CD4-positive, CD25-positive, alpha-beta regulatory T cell (primary cell): Measurements from ENCODE around the gene FIS1. TPM values are rescaled to one million over a fixed set of nuclear protein-coding genes. Genes with fewer than 3 reads are reported as not detected.

Experiments used
- ATAC-seq, 2 donors: fragments of 150-1000 bp; cut with Tn5 transposase; one replicate each; pipeline ENCODE4 v1.10.0; 2021; ENCODE audit warnings: low read depth in 2 of 2, moderate number of reproducible peaks in 2 of 2, moderate library complexity in 1 of 2
- DNase-seq, 3 donors: peaks; one replicate each; pipeline versions ENCODE4 v3.0.0 to v3.0.0-alpha.2; 2012 to 2022; ENCODE audit warnings: mixed read lengths in 1 of 3
- H3K27ac ChIP-seq: one replicate; pipeline ENCODE4 v1.7.0; 2013; ENCODE audit warnings: mild to moderate bottlenecking, low read length; ENCODE audit not compliant: insufficient read depth, poor library complexity, severe bottlenecking
- H3K27me3 ChIP-seq: one replicate; pipeline ENCODE4 v1.7.0; 2013; ENCODE audit warnings: low read length; ENCODE audit not compliant: control insufficient read depth, insufficient read depth
- H3K36me3 ChIP-seq: one replicate; pipeline ENCODE4 v1.7.0; 2013; ENCODE audit warnings: mild to moderate bottlenecking, low read length, moderate library complexity; ENCODE audit not compliant: control insufficient read depth, insufficient read depth
- H3K4me1 ChIP-seq: 2 replicates; pipeline ENCODE4 v1.7.0; 2013; ENCODE audit warnings: mild to moderate bottlenecking, low read length; ENCODE audit not compliant: insufficient read depth, control insufficient read depth, poor library complexity, severe bottlenecking
- H3K4me3 ChIP-seq: one replicate; pipeline ENCODE4 v1.7.0; 2013; ENCODE audit warnings: low read depth, mild to moderate bottlenecking, low read length, moderate library complexity
- H3K9me3 ChIP-seq, 2 experiments: 1 replicate in 1 of 2; 2 replicates in 1 of 2; pipeline ENCODE4 v1.7.0; 2013; ENCODE audit warnings: low read length in 2 of 2, mild to moderate bottlenecking in 1 of 2, moderate library complexity in 1 of 2; ENCODE audit not compliant: control insufficient read depth in 2 of 2
- H3K27ac Mint-ChIP-seq, 3 donors: one replicate each; pipeline ENCODE4 v1.8.0; 2020 to 2022; ENCODE audit warnings: mild to moderate bottlenecking in 3 of 3, mixed read lengths in 3 of 3, moderate library complexity in 2 of 3
- H3K27me3 Mint-ChIP-seq: one replicate; pipeline ENCODE4 v1.8.0; 2022; ENCODE audit warnings: mild to moderate bottlenecking, mixed read lengths
- H3K36me3 Mint-ChIP-seq: one replicate; pipeline ENCODE4 v1.8.0; 2020; ENCODE audit warnings: mixed read lengths
- H3K4me1 Mint-ChIP-seq, 4 donors: one replicate each; pipeline ENCODE4 v1.8.0; 2020 to 2022; ENCODE audit warnings: mixed read lengths in 4 of 4, mild to moderate bottlenecking in 1 of 4
- H3K4me3 Mint-ChIP-seq, 4 donors: one replicate each; pipeline ENCODE4 v1.8.0; 2020 to 2022; ENCODE audit warnings: mild to moderate bottlenecking in 4 of 4, mixed read lengths in 4 of 4, moderate library complexity in 3 of 4
- H3K9me3 Mint-ChIP-seq, 7 donors: one replicate each; pipeline ENCODE4 v1.8.0; 2020 to 2022; ENCODE audit warnings: mixed read lengths in 7 of 7, mild to moderate bottlenecking in 3 of 7, moderate library complexity in 2 of 7
- polyA plus RNA-seq, 4 donors: library from polyadenylated mRNA; unstranded; fragments of 300-500 nt; fragmentation: Illumina TruSeq; gene quantifications; one replicate each; pipeline ENCODE4 v1.2.3, GENCODE V29; 2021
- total RNA-seq: library from RNA; stranded (reverse); gene quantifications from one replicate; pipeline ENCODE4 v1.2.3, GENCODE V29; 2022

The FIS1 gene
- total and polyA plus RNA-seq, 5 donors from 2014 or later, result 105 to 260 (median 224) TPM

- Histone ChIP-seq H3K4me1 (peaks cover 11% of the 10 kb centered on the region), H3K27me3 (no peaks in the 10 kb centered on the region), H3K27ac (no peak overlapping the region), H3K9me3 (no peaks in the 10 kb centered on the region), H3K4me3 (no peak overlapping the region), H3K36me3 (peaks cover 9% of the 10 kb centered on the region)
- H3K27me3 Mint-ChIP-seq, result no peaks in the 10 kb centered on the region
- no peaks in the 10 kb centered on the region for H3K9me3 Mint-ChIP-seq
- no peak for ATAC-seq
- peaks cover 0 to 11% (median 3%) of the 10 kb centered on the region in 4 donors for H3K4me1 Mint-ChIP-seq
- H3K36me3 Mint-ChIP-seq, result peaks cover 8% of the 10 kb centered on the region
- H3K27ac Mint-ChIP-seq, result peak overlapping the region in 1 of 3 donors; percentile 65
- no peak for DNase-seq
- no peak overlapping the region for H3K4me3 Mint-ChIP-seq
These were observed 32.9 kb downstream of the FIS1 start for GRCh38 chr7:101212014-101212413.

- Mint-ChIP-seq H3K36me3 (peaks cover 8% of the 10 kb centered on the region), H3K9me3 (no peaks in the 10 kb centered on the region)
These were observed 33.4 kb downstream of the FIS1 start for GRCh38 chr7:101211501-101211900.

GRCh38 chr7:101210143-101210542 is 34.7 kb downstream of the FIS1 start:
- H3K9me3 Mint-ChIP-seq, result no peaks in the 10 kb centered on the region
- H3K27me3 Mint-ChIP-seq, result no peaks in the 10 kb centered on the region
- H3K36me3 Mint-ChIP-seq, result peaks cover 8% of the 10 kb centered on the region
- H3K27me3 ChIP-seq, result no peaks in the 10 kb centered on the region
- H3K9me3 ChIP-seq, result no peaks in the 10 kb centered on the region
- no peak overlapping the region for H3K27ac ChIP-seq
- no peaks in the 10 kb centered on the region for H3K4me1 ChIP-seq
- DNase-seq (no peak), ATAC-seq (no peak)
- no peak overlapping the region for H3K27ac Mint-ChIP-seq
- no peak overlapping the region for H3K4me3 Mint-ChIP-seq
- peaks cover 9% of the 10 kb centered on the region for H3K36me3 ChIP-seq
- no peak overlapping the region for H3K4me3 ChIP-seq
- no peaks in the 10 kb centered on the region for H3K4me1 Mint-ChIP-seq

More at GRCh38 chr7:101211501-101211900, 33.4 kb downstream of the FIS1 start:
- no peak overlapping the region for H3K4me3 Mint-ChIP-seq
- H3K36me3 ChIP-seq, result peaks cover 9% of the 10 kb centered on the region
- ATAC-seq (no peak), DNase-seq (no peak)
- H3K4me1 ChIP-seq, result peaks cover 6% of the 10 kb centered on the region
- no peaks in the 10 kb centered on the region for H3K27me3 Mint-ChIP-seq
- H3K27me3 ChIP-seq, result no peaks in the 10 kb centered on the region
- no peak overlapping the region for H3K27ac ChIP-seq
- no peaks in the 10 kb centered on the region for H3K9me3 ChIP-seq
- H3K4me1 Mint-ChIP-seq, result peaks cover 0 to 7% (median 1%) of the 10 kb centered on the region in 4 donors
- peak overlapping the region in 1 of 3 donors; percentile 65 for H3K27ac Mint-ChIP-seq
- H3K4me3 ChIP-seq, result no peak overlapping the region

- DNase-seq (no peak), ATAC-seq (no peak)
- Histone ChIP-seq H3K27me3 (no peaks in the 10 kb centered on the region), H3K27ac (no peak overlapping the region), H3K9me3 (no peaks in the 10 kb centered on the region), H3K4me3 (no peak overlapping the region), H3K36me3 (peaks cover 3% of the 10 kb centered on the region), H3K4me1 (no peaks in the 10 kb centered on the region)
- H3K27me3 Mint-ChIP-seq, result peaks cover 3% of the 10 kb centered on the region
- peaks cover 0 to under 1% (median 0%) of the 10 kb centered on the region in 7 donors for H3K9me3 Mint-ChIP-seq
- H3K36me3 Mint-ChIP-seq, result peaks cover 4% of the 10 kb centered on the region
- H3K4me1 Mint-ChIP-seq, result peaks cover 0 to 6% (median under 1%) of the 10 kb centered on the region in 4 donors
- peak overlapping the region in 1 of 4 donors; percentile 27 for H3K4me3 Mint-ChIP-seq
- no peak overlapping the region for H3K27ac Mint-ChIP-seq
These were observed 36.1 kb downstream of the FIS1 start for GRCh38 chr7:101208794-101209193.

GRCh38 chr7:101207459-101207858 is 37.4 kb downstream of the FIS1 start:
- Mint-ChIP-seq H3K36me3 (peaks cover 4% of the 10 kb centered on the region), H3K4me3 (no peak overlapping the region), H3K27ac (peak overlapping the region in 2 of 3 donors; percentile 6 to 15), H3K4me1 (peaks cover 0 to 8% (median 2%) of the 10 kb centered on the region in 4 donors), H3K27me3 (peaks cover 14% of the 10 kb centered on the region), H3K9me3 (peaks cover 0 to 2% (median 0%) of the 10 kb centered on the region in 7 donors)
- Histone ChIP-seq H3K4me3 (no peak overlapping the region), H3K27ac (no peak overlapping the region), H3K27me3 (no peaks in the 10 kb centered on the region), H3K4me1 (no peaks in the 10 kb centered on the region), H3K9me3 (no peaks in the 10 kb centered on the region), H3K36me3 (no peaks in the 10 kb centered on the region)
- DNase-seq, result no peak
- ATAC-seq, result no peak

- Histone ChIP-seq H3K36me3 (no peaks in the 10 kb centered on the region), H3K4me1 (peaks cover 3% of the 10 kb centered on the region), H3K9me3 (no peaks in the 10 kb centered on the region), H3K4me3 (no peak overlapping the region), H3K27me3 (no peaks in the 10 kb centered on the region), H3K27ac (no peak overlapping the region)
- Mint-ChIP-seq H3K27me3 (peaks cover 19% of the 10 kb centered on the region), H3K9me3 (peaks cover 0 to 2% (median 0%) of the 10 kb centered on the region in 7 donors), H3K36me3 (peaks cover 4% of the 10 kb centered on the region), H3K27ac (no peak overlapping the region), H3K4me3 (no peak overlapping the region), H3K4me1 (peaks cover 0 to 8% (median 2%) of the 10 kb centered on the region in 4 donors)
- ATAC-seq (no peak), DNase-seq (no peak)
These were observed 38.2 kb downstream of the FIS1 start for GRCh38 chr7:101206665-101207042.

- Mint-ChIP-seq H3K4me1 (peaks cover 0 to 8% (median 2%) of the 10 kb centered on the region in 4 donors), H3K27ac (no peak overlapping the region), H3K36me3 (peaks cover 4% of the 10 kb centered on the region), H3K9me3 (peaks cover 0 to 2% (median 0%) of the 10 kb centered on the region in 7 donors), H3K4me3 (no peak overlapping the region), H3K27me3 (peaks cover 25% of the 10 kb centered on the region)
- Histone ChIP-seq H3K27me3 (no peaks in the 10 kb centered on the region), H3K36me3 (no peaks in the 10 kb centered on the region), H3K4me1 (peaks cover 4% of the 10 kb centered on the region), H3K27ac (no peak overlapping the region), H3K9me3 (no peaks in the 10 kb centered on the region), H3K4me3 (no peak overlapping the region)
- no peak for ATAC-seq
- DNase-seq, result no peak
These were observed 38.8 kb downstream of the FIS1 start for GRCh38 chr7:101205901-101206664.
